Thyroid gland (tissue), 4 donors: ENCODE data around the gene CAMLG. TPM values are rescaled to one million over a fixed set of nuclear protein-coding genes. Genes with fewer than 3 reads are reported as not detected.
"Not testable (repeated sequence)": the region's sequence is repeated elsewhere in the genome, so short reads cannot be mapped to it uniquely, and the experiment has no call there.

ENCODE experiments used
- DNase-seq, 2 donors: peaks; one replicate each; pipeline ENCODE4 v3.0.0-alpha.2; 2019
- H3K27ac ChIP-seq, 3 donors: fragments of 200-600 bp; sonication (generic); 1 replicate in 2 of 3; 2 replicates in 1 of 3; pipeline ENCODE4 v1.5.1; 2016 to 2019; ENCODE audit warnings: mild to moderate bottlenecking in 1 of 3, moderate library complexity in 1 of 3
- H3K27me3 ChIP-seq: fragments of 200-600 bp; sonication (generic); one replicate; pipeline ENCODE4 v1.5.1; 2019
- H3K36me3 ChIP-seq, 2 donors: fragments of 200-600 bp; sonication (generic); one replicate each; pipeline ENCODE4 v1.5.1; 2016 to 2019
- H3K4me1 ChIP-seq, 2 donors: fragments of 200-600 bp; sonication (generic); one replicate each; pipeline ENCODE4 v1.5.1; 2017 to 2019
- H3K4me3 ChIP-seq, 3 donors: fragments of 200-600 bp; sonication (generic); replicated peaks in 1 of 3; 1 replicate in 2 of 3; 2 replicates in 1 of 3; pipeline ENCODE4 v1.5.1; 2016; ENCODE audit warnings: mild to moderate bottlenecking in 1 of 3
- H3K9me3 ChIP-seq: fragments of 200-600 bp; sonication (generic); one replicate; pipeline ENCODE4 v1.5.1; 2017
- POLR2A ChIP-seq, 2 donors: fragments of 450-650 bp; IDR thresholded peaks; one replicate each; pipeline ENCODE4 v1.6.1; 2017; ENCODE audit warnings: antibody characterized with exemption in 2 of 2, mild to moderate bottlenecking in 2 of 2, moderate library complexity in 1 of 2
- WGBS, 2 donors: methylation state at CpG; one replicate each; pipeline ENCODE4 v1.1.5; 2017; 5-methylcytosine and 5-hydroxymethylcytosine counted together
- intact Hi-C: fragments of 100-400 bp; cut with DNase I; formaldehyde crosslinking; loops from one replicate; pipeline ENCODE4 v1.15.1; 2023
- total RNA-seq, 4 donors: library from RNA; depleted of rRNA; stranded (reverse); fragments of >200 nt; gene quantifications; one replicate each; pipeline ENCODE4 v1.2.3, GENCODE V29; 2016
- TF ChIP-seq, protein P1 (sequence below), 6 experiments: fragments of 200-600 bp in 3 of 6; fragments of 450-650 bp in 3 of 6; sonication (generic) in 3 of 6; IDR thresholded peaks; one replicate each; pipeline ENCODE4 v1.5.1; 2016 to 2019; ENCODE audit warnings: antibody characterized with exemption in 6 of 6, mild to moderate bottlenecking in 2 of 6, inconsistent platforms in 1 of 6, moderate library complexity in 1 of 6

The CAMLG gene
- total RNA-seq, 4 donors from 2014 or later: 20.7 to 64.9 (median 29.3) TPM

DNA sequence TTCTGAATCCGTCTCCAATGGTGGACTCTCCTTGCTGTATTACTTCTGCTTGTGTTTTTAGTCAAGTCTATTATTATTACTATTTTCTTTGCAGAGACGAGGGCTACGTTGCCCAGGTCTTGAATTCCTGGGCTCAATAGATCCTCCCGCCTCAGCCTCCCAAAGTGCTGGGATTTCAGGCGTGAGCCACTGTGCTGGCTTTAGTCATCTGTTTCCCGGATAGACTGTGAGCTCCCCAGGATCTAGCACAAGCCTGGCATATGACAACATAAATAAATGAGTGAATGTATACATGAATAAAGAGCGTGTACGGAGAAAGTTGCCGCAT lies 19.8 kb downstream of the CAMLG start:
- Histone ChIP-seq H3K4me3 (peak overlapping the region in 1 of 3 donors; percentile 90), H3K27me3 (no peaks in the 10 kb centered on the region), H3K27ac (peak overlapping the region in 1 of 3 donors; percentile 53), H3K4me1 (peaks cover 12 to 14% of the 10 kb centered on the region in 2 donors), H3K9me3 (no peaks in the 10 kb centered on the region), H3K36me3 (no peaks in the 10 kb centered on the region)
- no peak for TF ChIP-seq POLR2A (IDR thresholded peaks at IDR 0.05)
- TF ChIP-seq, protein P1, sequence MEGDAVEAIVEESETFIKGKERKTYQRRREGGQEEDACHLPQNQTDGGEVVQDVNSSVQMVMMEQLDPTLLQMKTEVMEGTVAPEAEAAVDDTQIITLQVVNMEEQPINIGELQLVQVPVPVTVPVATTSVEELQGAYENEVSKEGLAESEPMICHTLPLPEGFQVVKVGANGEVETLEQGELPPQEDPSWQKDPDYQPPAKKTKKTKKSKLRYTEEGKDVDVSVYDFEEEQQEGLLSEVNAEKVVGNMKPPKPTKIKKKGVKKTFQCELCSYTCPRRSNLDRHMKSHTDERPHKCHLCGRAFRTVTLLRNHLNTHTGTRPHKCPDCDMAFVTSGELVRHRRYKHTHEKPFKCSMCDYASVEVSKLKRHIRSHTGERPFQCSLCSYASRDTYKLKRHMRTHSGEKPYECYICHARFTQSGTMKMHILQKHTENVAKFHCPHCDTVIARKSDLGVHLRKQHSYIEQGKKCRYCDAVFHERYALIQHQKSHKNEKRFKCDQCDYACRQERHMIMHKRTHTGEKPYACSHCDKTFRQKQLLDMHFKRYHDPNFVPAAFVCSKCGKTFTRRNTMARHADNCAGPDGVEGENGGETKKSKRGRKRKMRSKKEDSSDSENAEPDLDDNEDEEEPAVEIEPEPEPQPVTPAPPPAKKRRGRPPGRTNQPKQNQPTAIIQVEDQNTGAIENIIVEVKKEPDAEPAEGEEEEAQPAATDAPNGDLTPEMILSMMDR (IDR thresholded peaks at IDR 0.05): no peak
- WGBS, 2 donors: 15 to 22% methylated on average over 9 of the region's 9 CpGs
- intact Hi-C loops: no loop called here
- DNase-seq: no peak

DNA sequence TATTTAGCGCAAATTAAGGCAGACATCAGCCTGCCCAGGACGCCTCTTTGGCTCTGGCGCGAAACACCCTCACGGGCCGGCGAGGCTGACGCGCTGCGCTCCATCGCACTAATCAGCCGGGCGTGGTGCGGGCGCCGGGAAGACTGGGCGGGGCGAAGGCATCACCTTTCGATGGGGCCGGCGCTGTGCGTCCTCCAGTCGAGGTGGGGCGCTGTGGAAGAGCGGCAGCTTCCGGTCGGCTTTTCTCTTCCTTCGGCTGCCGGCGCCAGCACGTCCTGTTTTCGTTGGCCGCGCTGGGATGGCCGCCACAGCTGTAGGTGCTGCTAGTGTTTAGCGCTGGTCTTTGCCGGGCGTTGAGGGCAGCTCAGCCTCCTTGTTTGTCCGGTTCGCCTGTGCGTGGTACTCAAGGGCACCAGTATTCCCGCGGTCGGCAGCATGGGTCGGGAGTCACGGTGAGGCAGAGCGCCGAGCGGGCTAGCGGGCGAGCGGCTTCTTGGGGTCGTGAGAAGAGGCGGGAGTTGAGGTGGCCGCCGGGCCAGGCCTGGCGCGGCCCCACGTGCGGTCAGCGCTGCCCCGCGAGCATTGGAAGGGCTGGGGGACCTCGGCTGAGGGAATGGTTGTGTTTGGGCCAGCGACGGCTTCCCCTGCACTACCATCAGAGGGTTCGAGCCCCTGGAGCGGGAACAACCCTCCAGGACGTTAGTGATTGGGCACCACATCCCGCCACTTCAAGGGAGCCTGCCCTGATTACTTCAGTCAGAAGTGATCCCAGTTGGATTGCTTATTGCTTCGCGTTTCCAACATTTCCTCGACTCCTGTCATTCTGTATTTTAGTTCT lies 20.4 kb downstream of the CAMLG start, which contains the start of gene DDX46:
Gene DDX46 (plus strand): TSS at position 276 of the 838 bp plus-strand sequence. CDS start 160 bp downstream, at position 436.
- WGBS, 2 donors: 0 to 1% methylated on average over 13 to 28 of the region's 73 CpGs
- Histone ChIP-seq H3K4me3 (peak within 1 kb of the TSS; percentile 75 to 90 (median 76)), H3K36me3 (no peaks in the 10 kb centered on the region), H3K4me1 (peaks cover 12 to 14% of the 10 kb centered on the region in 2 donors), H3K9me3 (no peaks in the 10 kb centered on the region), H3K27ac (peak within 1 kb of the TSS in 2 of 3 donors; percentile 53 to 57), H3K27me3 (no peaks in the 10 kb centered on the region)
- intact Hi-C loops: no loop called here
- TF ChIP-seq POLR2A (IDR thresholded peaks at IDR 0.05): peak in 1 of 2 donors; percentile 66
- TF ChIP-seq, protein P1 (IDR thresholded peaks at IDR 0.05): peak; percentile 24 to 95 (median 68)
- DNase-seq: peak; percentile 94 to 97

DNA sequence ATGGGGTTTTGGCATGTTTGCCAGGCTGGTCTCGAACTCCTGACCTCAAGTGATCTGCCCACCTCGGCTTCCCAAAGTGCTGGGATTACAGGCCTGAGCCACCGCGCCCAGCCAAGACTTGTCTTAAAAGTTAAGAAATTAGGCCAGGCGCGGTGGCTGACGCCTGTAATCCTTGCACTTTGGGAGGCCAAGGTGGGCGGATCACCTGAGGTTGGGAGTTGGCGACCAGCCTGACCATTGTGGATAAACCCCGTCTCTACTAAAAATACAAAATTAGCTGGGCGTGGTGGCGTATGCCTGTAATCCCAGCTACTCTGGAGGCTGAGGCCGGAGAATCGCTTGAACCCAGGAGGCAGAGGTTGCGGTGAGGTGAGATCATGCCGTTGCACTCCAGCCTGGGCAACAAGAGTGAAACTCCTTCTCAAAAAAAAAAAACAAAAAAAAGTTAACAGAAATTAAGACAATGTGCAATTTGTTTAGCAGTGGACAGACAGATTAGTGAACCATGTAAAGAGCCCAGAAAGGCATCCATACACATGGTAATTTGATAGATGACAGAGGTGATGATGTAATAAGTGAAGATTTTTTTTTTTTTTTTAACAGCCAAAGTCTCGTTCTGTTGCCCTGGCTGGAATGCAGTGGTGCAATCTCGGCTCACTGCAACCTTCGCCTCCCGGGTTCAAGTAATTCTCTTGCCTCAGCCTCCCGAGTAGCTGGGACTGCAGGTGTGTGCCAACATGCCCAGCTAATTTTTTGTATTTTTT lies 29.4 kb downstream of the CAMLG start:
- H3K27me3 ChIP-seq, H3K4me1 ChIP-seq, intact Hi-C loops, DNase-seq, H3K9me3 ChIP-seq, H3K27ac ChIP-seq, H3K4me3 ChIP-seq: not testable (repeated sequence)
- peaks cover 60 to 70% of the 10 kb centered on the region in 2 donors for H3K36me3 ChIP-seq
- WGBS, 2 donors: 96% methylated on average over 21 of the region's 21 CpGs

DNA sequence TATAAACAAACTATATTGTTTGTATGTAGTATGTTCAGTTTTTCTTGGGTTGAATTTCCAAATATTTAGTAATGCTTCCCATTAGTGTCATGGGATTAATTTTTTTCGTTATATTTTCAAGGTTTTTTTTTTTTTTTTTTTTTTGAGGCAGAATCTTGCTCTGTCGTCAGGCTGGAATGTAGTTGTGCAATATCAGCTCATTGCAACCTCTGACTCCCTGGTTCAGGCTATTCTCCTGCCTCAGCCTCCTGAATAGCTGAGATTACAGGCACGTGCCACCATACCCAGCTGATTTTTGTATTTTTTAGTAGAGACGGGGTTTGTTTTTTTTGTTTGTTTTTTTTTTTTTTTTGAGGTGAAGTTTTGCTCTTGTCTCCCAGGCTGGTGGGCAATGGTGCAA lies 30.9 kb downstream of the CAMLG start:
- Histone ChIP-seq H3K27me3 (no peaks in the 10 kb centered on the region), H3K4me1 (no peaks in the 10 kb centered on the region), H3K4me3 (no peak overlapping the region), H3K27ac (no peak overlapping the region), H3K9me3 (no peaks in the 10 kb centered on the region), H3K36me3 (peaks cover 74 to 82% of the 10 kb centered on the region in 2 donors)
- 82 to 87% methylated on average over 4 of the region's 4 CpGs for WGBS, 2 donors
- intact Hi-C loops: no loop called here
- no peak for DNase-seq
- TF ChIP-seq POLR2A (IDR thresholded peaks at IDR 0.05): no peak
- TF ChIP-seq, protein P1 (IDR thresholded peaks at IDR 0.05): no peak

DNA sequence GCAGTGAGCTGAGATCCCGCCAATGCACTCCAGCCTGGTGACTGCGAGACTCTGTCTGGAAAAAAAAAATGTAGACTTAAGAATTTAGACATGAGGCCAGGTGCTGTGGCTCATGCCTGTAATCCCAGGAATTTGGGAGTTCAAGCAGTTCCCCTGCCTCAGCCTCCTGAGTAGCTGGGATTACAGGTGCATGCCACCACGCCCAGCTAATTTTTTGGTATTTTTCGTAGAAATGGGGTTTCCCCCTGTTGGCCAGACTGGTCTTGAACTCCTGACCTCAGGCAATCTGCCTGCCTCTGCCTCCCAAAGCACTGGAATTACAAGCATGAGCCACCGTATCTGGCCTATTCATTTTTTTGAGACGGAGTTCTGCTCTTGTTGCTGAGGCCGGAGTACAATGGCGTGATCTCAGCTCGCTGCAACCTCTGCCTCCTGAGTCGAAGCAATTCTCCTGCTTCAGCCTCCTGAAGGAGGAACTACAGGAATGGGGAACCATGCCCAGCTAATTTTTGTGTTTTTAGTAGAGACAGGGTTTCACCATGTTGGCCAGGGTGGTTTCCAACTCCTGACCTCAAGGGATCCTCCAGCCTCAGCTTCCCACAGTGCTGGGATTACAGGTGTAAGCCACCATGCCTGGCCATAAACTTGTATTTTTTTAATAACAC lies 34.2 kb downstream of the CAMLG start:
- no peak for TF ChIP-seq POLR2A (IDR thresholded peaks at IDR 0.05)
- TF ChIP-seq, protein P1 (IDR thresholded peaks at IDR 0.05): no peak
- Histone ChIP-seq H3K9me3 (no peaks in the 10 kb centered on the region), H3K27ac (no peak overlapping the region), H3K4me1 (no peaks in the 10 kb centered on the region), H3K27me3 (no peaks in the 10 kb centered on the region), H3K4me3 (no peak overlapping the region), H3K36me3 (peaks cover 68 to 74% of the 10 kb centered on the region in 2 donors)
- WGBS, 2 donors: 94 to 95% methylated on average over 10 of the region's 10 CpGs
- DNase-seq: no peak
- intact Hi-C loops: loop anchor here (10.0 kb wide), 1 partner anchor 88 kb away; no protein-coding TSS in a partner anchor
